Endothelial cell of umbilical vein (primary cell): ENCODE data around the gene PELI2.

Experiments
- CTCF ChIP-seq, 2 donors: IDR thresholded peaks; 1 replicate in 1 of 2; 2 replicates in 1 of 2; pipeline ENCODE4 v1.5.1; 2011; ENCODE audit warnings: low read length in 2 of 2, mild to moderate bottlenecking in 2 of 2, moderate library complexity in 2 of 2, control low read depth in 1 of 2, inconsistent platforms in 1 of 2, low read depth in 1 of 2; ENCODE audit not compliant: insufficient read depth in 1 of 2; ENCODE audit errors: extremely low read depth in 1 of 2
- EZH2 ChIP-seq: IDR thresholded peaks from 2 replicates; pipeline ENCODE4 v1.6.1; 2012; ENCODE audit warnings: borderline replicate concordance, low read depth, mild to moderate bottlenecking, moderate library complexity, low read length, inconsistent platforms; ENCODE audit not compliant: severe bottlenecking
- GATA2 ChIP-seq: IDR thresholded peaks from 2 replicates; pipeline ENCODE4 v1.7.0; 2011; ENCODE audit warnings: low read depth, mild to moderate bottlenecking, moderate library complexity, mixed read lengths, low read length; ENCODE audit not compliant: insufficient read length, insufficient read depth
- MAX ChIP-seq: IDR thresholded peaks from 2 replicates; pipeline ENCODE4 v1.6.1; 2011; ENCODE audit not compliant: insufficient read depth, insufficient read length
- MYC ChIP-seq: IDR thresholded peaks from one replicate; pipeline ENCODE4 v1.6.1; 2011; ENCODE audit warnings: mild to moderate bottlenecking, low read depth, low read length
- POLR2A ChIP-seq: IDR thresholded peaks from 2 replicates; pipeline ENCODE4 v1.6.1; 2012; ENCODE audit warnings: low read depth, mild to moderate bottlenecking, control low read depth, low read length
- POLR2AphosphoS5 ChIP-seq: IDR thresholded peaks from 2 replicates; pipeline ENCODE4 v1.6.1; 2012; ENCODE audit warnings: low read depth, mild to moderate bottlenecking, control low read depth, low read length, moderate library complexity; ENCODE audit not compliant: insufficient read depth

GRCh38 chr14:56137849-56138248 lies 19.6 kb downstream of the PELI2 start:
- TF ChIP-seq CTCF (IDR thresholded peaks at IDR 0.05; ENCODE audit: extremely low read depth in 1 of 2, insufficient read depth in 1 of 2, low read depth in 1 of 2, low read length in 2 of 2) (no peak), EZH2 (no peak), MAX (no peak), POLR2AphosphoS5 (no peak), MYC (no peak), POLR2A (no peak), GATA2 (no peak)
